ENCODE measurements around the gene MEIG1.
"Not testable (repeated sequence)": the region's sequence is repeated elsewhere in the genome, so short reads cannot be mapped to it uniquely, and the experiment has no call there.

Gene MEIG1, protein sequence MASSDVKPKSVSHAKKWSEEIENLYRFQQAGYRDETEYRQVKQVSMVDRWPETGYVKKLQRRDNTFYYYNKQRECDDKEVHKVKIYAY

GRCh38 chr10:14959221-14960057 lies at the start of gene MEIG1:
Gene MEIG1 (plus strand): TSS chr10:14959388. CDS start chr10:14966469, 7,081 bp downstream.
- DNase-seq: peak; percentile 100

DNA sequence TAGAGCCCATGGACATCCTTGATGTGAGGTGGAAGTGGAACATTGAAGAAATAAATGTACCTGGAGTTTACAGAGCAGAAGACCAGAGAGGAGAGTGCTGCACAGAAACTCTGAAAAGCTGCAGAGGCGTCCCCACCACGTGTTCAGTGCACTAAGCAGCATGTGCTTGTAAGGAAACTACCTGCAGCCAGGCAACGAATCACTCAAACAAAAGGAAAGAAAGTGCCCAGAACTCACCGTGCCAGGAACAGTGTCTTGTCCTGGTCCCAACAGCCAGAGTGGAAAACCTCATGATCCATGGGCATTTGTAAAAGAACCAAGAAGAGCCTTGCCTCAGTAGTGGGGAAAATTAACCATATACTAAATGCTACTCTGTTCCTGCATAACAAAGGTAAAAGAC lies 48.2 kb upstream of the MEIG1 start:
- DNase-seq: no peak

GRCh38 chr10:14911801-14912200 lies 47.4 kb upstream of the MEIG1 start:
- no peak for DNase-seq

DNA sequence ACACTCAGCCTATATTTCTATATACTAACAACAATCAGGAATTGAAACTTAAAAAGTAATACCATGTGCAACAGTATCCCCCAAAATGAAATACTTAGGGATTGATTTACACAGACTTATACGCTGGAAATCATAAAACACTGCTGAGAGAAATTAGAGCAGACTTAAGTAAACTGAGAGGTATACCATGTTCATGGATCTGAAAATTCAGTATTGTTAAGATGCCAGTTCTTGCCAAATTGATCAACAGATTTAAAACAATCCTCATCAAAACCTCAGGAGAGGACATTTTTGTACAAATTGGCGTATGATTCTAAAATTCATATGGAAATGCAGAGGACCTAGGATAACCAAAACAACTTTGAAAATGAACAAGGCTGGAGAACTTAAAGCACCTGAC lies 42.6 kb upstream of the MEIG1 start:
- DNase-seq: no peak

DNA sequence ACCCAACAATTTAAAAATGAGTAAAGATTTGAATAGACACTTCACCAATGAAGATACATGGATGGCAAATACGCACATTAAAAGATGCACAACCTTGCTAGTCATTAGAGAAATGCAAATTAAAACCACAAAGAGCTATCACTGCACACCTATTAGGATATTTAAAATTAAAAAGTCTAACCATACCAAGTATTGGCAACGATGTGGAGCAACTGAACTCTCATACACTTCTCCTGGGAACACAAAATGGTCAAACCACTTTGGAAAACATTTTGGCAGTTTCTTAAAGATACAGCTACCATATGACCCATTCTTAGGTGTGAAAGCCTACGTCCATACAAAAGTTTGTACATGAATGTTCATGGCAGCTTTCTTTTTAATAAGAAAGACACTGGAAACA lies 41.4 kb upstream of the MEIG1 start:
- DNase-seq: no peak

- DNase-seq: no peak
Observed at GRCh38 chr10:14918964-14919363, 40.2 kb upstream of the MEIG1 start.

DNA sequence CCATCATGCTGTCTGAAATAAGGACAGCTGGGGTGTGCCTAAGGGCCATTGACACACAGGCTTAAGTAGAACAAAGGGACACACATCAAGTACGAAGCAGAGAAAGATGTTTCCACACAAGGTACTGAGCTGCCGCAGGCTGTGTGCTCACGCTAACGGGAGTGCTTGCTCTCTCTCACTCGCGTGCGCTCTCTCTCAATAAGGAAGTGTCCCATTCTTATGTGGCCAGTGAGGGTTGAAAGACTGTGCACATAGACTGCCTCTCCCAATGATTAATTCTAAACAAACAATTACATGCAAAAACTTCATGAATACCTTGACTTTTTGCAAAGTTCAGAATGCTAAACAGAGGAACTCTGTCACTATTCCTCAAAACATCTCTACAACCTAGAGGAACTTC lies 35.2 kb upstream of the MEIG1 start:
- DNase-seq: no peak

DNA sequence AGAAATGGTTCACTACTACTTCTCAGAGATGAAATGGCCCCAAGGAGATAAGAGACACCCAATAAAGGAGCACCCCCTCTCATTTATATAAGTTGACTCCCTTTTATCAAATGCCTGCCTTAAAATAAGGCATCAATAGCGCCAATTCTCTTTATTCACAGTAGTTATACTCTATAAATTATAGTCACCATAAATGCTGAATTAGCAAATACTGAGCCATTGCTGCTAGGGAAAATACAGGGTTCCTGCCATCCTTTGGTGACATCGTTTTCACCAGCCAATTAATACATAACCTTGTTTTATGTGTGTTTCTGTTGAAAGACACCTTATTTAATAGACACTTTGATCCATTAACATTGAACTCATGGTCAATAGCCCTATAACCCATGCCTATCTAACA lies 33.9 kb upstream of the MEIG1 start:
- DNase-seq: no peak

DNA sequence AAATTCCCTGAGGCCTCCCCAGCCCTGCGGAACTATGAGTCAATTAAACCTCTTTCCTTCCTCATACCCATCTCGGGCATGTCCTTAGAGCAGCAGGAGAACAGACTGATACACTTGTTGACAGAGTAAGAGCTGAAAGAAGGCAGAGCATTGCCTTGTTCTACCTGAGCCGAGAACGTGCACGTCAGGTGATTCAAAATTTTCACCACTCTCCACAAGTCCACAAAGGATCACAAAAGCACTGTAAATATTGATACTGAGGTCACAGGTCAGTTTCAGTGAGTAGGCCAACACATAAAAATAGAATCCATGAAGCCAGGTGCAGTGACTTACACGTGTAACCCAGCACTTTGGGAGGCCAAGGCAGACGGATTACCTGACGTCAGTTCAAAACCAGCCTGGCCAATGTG lies 33.1 kb upstream of the MEIG1 start:
- no peak for DNase-seq

DNA sequence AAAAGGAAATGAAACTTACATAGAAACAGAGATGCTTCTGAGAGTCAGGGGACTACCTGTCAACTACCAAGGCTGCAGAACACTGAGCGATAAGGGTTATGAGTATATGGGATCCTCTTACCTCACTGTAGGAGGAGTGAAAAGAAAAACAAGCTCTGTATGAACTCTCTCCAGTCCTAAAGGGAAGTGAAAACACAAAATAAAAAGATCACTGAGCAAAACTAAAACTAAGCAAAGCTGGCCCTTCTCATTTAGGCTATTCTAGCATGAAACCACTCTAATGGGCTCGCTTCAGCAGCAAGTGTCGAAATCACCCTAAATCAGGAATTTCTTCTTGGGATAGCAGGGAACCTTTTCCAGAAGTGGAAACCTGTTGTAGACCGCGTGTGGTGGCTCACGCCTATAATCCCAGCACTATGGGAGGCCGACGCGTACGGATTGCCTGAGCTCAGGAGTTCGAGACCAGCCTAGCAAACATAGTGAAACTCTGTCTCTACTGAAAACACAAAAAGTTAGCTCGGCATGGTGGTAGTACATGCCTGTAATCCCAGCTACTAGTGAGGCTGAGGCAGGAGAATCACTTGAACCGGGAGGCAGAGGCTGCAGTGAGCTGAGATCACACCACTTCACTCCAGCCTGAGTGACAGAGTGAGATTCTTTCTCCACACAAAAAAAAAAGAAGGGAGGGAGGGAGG lies 32.3 kb upstream of the MEIG1 start:
- DNase-seq: no peak

- no peak for DNase-seq
Observed at GRCh38 chr10:14930610-14931009, 28.6 kb upstream of the MEIG1 start.

DNA sequence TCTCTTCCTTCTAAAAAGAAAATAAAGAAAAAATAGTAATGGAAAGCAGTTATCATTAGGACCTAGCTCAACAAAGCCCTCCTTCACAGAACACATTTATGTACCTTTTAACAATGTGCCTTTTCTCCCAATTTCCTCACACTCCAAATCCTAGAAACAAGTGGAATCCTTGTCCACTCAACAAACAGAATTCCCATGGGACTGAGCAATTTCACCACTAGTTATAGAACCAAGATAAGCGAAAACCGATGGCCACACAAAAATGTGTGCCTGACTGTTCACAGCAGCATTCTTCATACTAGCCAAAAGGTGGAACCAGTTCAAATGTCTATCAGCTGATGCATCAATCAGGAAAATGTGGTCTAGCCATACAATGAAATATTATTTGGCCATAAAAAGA lies 22.6 kb upstream of the MEIG1 start:
- no peak for DNase-seq

GRCh38 chr10:14938971-14939370 lies 20.2 kb upstream of the MEIG1 start:
- not testable (repeated sequence) for DNase-seq

DNA sequence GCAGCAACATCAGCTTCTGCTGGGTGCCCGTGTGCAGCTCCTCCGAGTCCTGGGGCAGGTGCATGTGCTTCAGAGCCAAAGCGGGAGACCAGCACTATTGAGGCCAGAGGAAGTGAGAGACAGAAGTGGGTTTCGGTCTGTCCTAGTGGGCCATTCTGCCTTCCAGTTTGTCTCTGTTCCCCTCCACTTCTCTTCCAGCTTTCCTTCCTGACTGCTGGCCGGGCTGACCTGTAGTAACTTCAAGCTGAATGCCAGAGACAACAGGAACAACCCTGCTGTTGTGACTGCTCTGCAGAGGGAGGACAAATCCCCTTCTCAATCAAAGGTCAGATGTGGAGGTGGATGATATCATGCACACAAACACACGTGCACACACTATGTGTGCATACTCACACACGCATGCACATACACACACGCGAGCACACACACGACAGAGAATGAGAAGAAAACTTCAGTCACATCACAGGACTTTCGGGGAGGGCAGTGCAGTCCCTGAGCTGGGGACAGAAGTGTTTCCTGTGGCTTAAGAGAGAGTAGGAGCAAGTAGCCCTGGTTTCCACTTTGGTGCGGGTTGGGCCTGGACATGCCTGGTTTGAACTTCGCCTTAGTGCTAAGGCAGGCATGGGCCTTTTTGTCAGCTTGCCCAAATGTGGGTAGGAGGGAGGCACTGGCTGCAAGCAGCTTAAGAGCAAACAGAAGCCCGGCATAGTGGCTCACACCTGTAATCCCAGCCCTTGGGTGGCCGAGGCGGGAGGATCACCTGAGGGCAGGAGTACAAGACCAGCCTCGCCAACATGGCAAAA lies 16.8 kb upstream of the MEIG1 start:
- DNase-seq: not testable (repeated sequence)

GRCh38 chr10:14942950-14943338 lies 16.2 kb upstream of the MEIG1 start:
- DNase-seq: not testable (repeated sequence)

GRCh38 chr10:14945108-14945507 lies 14.1 kb upstream of the MEIG1 start:
- DNase-seq: no peak

DNA sequence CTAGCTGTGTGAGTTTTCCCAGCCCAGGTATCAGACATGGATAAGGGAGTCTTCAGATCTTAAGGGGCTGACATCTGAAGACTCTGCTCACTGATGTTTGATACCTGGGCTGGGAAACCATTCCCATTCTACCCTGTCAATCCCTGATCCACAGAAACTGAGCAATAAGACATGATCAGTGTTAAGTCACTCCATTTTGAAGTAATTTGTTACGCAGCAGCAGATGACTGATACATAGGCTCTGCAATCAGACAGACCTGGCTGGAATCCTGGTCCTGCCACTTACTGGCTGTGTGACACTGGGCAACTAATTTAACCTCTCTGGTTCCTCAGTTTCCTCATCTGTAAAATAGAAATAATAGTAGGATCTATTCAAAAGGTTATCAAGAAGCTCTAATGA lies 11.9 kb upstream of the MEIG1 start:
- DNase-seq: no peak

DNA sequence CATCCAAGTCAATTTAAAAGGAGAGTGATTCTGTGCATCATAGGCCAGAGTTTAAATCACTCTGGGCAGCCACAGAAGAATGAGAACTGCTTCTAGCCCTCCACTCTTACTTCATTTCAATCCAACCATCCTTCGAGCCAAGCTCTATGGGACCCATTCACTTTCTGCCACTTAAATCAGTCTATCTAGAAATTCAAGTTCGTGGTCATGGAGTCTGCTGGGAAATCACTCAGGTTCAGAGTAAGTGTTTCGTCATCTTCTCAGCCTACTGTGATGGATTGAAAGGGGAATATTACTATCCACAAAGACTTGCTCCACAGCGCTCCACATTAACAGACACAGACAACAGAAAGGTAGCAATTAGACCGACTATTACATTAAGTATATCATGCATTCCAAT lies 9.9 kb upstream of the MEIG1 start:
- no peak for DNase-seq

GRCh38 chr10:14952851-14953423 lies 6.3 kb upstream of the MEIG1 start:
- no peak for DNase-seq

DNA sequence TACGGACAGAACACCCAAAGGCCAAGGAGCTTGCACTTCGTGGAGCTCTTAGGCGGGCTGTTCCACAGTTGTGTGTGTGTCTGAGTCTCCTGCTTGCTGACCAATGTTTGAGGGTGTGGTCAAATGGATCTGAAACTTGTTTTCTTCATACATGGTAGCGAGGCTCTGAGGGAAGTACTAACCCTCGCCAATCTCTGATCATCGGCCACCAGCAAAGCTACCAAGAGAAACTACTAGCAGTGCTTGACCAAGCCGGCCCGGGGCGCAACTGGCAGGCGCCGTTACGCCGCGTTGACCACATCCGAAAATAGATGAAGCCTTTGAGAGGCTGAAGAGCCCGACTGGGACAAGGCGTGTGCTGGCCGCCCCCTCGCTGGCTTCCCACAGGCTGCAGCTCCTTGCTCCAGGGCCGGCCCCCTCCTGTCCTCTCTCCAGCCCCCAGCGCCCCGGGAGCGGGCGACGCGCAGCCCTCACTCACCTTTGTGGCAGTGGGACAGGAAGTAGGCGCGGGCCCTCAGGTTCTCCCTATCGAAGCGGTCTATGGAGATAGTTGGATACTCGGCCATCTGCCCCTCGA lies 5.7 kb upstream of the MEIG1 start:
- DNase-seq: no peak

DNA sequence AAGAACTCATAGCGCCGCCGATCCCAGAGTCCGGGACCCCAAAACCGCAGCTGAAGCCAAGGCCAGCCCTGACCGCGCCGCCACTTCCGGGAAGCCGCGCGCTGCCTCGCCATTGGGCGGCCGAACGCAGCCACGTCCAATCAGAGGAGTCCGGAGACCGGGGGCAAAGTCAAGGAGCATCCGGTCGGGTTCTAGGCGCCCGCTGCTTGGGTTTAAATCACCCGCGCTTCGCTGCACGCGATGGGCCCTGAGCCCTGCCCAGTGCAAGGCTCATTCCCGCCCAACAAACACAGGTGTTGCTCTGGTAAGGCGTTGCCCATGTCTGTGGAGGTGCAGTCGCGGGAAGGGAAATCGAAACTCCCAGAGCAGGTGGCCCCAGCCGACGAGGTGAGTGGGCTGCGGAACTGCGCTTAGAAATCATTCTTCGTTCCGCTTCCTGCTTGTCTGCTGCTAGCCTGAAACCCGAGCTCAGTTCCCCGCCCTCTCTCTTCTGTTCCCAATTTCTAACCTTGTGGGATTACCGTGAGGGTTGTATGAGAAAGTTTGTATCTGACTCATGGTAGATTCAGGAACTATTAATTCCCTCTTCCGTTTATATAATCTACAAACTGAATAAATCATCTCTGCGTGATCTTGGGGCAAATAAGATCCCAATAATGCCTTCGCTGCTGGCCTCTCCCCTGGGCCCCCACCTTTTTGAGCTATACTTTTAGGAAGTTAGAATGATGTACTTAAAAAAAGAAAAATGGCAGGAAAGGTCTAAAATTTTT lies 5.0 kb upstream of the MEIG1 start, which contains the start of gene DCLRE1C:
Gene DCLRE1C (minus strand): TSS at position 96 of the 770 bp plus-strand sequence. CDS start 86 bp downstream, at position 10.
- DNase-seq: peak; percentile 94

GRCh38 chr10:14954934-14955333 lies 4.3 kb upstream of the MEIG1 start:
- DNase-seq: no peak

All from activated CD8-positive, alpha-beta memory T cell treated with anti-CD3 and anti-CD28 coated beads for 24 hours (primary cell).